Fibroblast of skin of left biceps (primary cell): ENCODE measurements around the gene ASB14.

Experiments used
- DNase-seq, 2 experiments: peaks; one replicate each; pipeline ENCODE4 v3.0.0-alpha.2; 2013; ENCODE audit warnings: low read depth in 2 of 2

The ASB14 gene

DNA sequence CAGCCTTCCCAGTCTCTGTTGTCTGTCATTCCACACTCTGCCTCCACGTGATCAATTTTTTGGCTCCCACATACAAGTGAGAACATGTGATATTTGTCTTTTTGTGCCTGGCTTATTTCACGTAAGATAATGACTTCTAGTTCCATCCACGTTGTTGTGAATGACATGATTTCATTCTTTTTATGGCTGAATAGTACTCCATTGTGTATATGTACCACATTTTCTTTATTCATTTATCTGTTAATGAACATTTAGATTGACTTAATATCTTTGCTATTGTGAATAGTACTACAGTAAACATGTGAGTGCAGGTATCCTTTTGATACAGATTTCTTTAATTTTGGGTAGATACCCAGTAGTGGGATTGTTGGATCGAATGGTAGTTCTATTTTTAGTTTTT, 31.4 kb downstream of the ASB14 start:
- no peak for DNase-seq

- no peak for DNase-seq
These were observed 34.8 kb downstream of the ASB14 start for GRCh38 chr3:57257678-57258077.

DNA sequence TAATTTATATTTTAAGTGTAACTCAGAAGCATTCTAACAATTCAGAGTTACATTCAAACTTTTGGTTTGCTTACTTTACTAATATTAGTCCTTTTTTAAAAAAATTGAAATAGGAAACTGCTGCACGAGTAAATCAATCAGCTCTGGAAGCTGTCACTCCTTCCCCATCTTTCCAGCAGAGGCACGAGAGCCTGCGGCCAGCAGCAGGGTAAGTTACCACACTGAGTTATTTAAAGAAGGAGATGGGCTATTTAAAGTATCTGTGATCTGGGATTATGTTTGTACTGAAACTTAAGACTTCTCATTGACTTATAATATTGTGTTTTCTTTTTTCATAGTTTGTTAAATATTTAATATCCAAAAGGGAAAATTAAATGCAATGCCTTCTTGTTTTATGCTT, 35.6 kb downstream of the ASB14 start:
- DNase-seq, result no peak

DNA sequence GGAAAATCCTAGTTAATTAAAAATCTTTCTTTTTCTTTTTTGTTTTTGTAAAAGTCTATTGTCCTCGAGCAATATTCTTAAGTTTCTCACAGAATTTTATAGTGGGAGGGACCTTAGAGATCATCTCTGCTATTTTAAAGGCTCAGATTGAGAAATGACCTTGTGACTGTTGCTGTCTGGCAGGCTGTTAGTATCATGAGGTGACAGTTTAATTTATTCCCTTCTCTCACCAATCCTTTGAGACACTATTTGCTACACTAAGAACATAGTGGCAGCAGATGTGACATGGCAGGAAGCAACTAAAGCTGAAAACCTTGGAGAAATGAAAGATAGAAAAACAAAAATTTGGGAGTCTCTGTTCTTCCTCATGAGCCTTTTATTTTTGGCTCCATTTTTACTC, 40.1 kb downstream of the ASB14 start:
- no peak for DNase-seq

DNA sequence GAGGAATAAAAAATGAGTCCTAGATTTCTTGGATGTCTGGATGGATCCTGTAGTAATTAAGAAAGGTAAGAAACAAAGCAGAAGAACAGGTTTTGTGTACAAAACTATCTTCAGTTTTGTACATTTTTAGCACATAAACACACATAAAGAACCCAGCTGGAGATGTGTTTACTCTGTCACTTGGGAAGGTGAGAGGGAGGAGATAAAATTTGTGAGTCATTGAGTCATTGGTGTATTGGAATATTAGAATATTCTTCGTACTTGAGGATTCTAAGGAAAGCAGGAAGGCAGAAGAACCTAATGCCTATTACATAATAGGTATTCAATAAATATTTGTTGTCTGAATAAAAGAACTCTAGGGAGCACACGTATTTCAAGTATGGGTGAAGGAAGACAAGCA, 47.5 kb downstream of the ASB14 start:
- no peak for DNase-seq

GRCh38 chr3:57234613-57235575, 57.6 kb downstream of the ASB14 start:
- DNase-seq, result no peak

DNA sequence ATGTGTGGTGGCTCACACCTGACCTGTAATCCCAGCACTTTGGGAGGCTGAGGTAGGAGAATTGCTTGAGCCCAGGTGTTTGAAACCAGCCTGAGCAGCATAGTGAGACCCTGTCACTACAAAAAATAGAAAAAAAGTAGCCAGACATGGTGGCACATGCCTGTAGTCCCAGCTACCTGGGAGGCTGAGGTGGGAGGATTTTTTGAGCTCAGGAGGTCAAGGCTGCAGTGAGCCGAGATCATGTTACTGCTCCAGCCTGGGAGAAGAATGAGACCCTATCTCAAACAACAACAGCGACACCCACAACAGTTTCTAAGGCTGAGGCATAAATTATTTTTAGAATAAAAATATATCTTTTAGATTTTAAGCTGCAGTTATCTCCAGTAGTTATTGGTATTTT, 58.7 kb downstream of the ASB14 start:
- no peak for DNase-seq

GRCh38 chr3:57230006-57230405, 62.5 kb downstream of the ASB14 start:
- no peak for DNase-seq

- DNase-seq, result peak in 1 of 2 experiments; percentile 2
These were observed 64.3 kb downstream of the ASB14 start for GRCh38 chr3:57227930-57228751.

DNA sequence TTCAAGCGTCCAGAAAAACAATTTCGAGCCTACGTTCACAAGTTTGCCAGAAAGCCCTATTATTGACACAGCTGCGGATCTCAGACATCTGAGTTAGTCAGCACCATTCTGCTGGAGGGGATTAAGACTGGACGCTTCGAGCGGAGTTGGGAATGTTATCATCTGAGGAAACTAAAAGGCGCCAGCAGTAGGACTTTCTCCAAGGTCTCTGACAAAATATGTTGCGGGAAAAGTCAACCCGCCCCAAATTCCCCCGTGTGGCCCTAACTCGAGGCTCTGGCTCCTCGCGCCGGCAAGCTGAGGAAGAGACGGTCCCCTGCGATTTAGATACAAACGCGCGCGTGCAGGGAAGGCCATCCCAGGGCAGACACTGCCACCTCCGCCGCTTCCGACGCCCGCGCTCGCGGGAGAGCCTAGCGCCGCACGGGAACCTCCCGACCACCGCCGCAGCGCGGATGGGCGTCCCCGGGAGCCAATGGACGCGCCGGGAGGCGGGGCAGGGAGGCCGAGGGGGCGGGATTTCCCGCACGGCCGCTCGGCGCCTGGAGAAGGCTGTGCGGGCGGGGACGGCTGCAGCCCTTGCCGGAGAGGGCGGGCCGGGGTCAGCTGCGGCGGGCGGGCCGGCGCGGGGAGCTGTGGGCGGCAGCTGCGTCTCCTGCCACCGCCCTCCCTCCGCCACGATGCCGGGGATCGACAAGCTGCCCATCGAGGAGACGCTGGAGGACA, 65.1 kb downstream of the ASB14 start, which contains the start of gene APPL1:
Gene APPL1 (plus strand): TSS at position 526 of the 726 bp plus-strand sequence. CDS start 155 bp downstream, at position 681.
- peak; percentile 64 to 68 for DNase-seq

- no peak for DNase-seq
These were observed 66.3 kb downstream of the ASB14 start for GRCh38 chr3:57226176-57226575.

DNA sequence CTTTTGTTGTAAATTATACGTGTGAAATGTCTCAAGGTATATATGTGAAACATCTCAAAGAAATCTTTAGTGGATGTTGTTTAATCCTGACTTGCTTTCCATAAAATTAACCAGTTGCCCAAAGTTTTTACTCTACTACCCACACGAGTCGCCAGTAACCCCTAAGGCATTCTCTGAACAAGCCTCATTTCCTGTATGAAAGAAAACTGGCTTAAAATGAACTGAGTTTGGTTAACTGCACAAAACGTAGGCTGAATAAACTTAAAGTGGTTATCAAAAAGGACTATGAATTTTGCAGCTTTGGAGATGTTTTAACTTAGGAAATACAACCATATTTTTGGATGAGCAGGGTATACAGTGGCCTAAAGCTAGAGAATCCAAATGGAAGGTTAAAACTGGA, 67.6 kb downstream of the ASB14 start:
- DNase-seq, result no peak

- DNase-seq, result peak in 1 of 2 experiments; percentile 7
These were observed 70.6 kb downstream of the ASB14 start for GRCh38 chr3:57221883-57222282.
